ENCODE results near the gene GABRB1. TPM values are rescaled to one million over a fixed set of nuclear protein-coding genes. Genes with fewer than 3 reads are reported as not detected.

The GABRB1 gene
- total RNA-seq, 2 donors from 2014 or later: 0.82 TPM; not detected in 1

- Histone ChIP-seq H3K27me3 (no peaks in the 10 kb centered on the region), H3K4me3 (no peak overlapping the region), H3K36me3 (no peaks in the 10 kb centered on the region), H3K4me1 (no peaks in the 10 kb centered on the region), H3K9ac (ENCODE audit: low read depth in 2 of 2, low read length in 2 of 2) (no peak overlapping the region), H3K27ac (no peak overlapping the region), H3K9me3 (no peaks in the 10 kb centered on the region)
- intact Hi-C loops (cut with DNase I): loop anchor here (10.0 kb wide), 1 partner anchor 275 kb away; no protein-coding TSS in a partner anchor
- no peak for TF ChIP-seq CTCF (IDR thresholded peaks at IDR 0.05)
- DNase-seq: no peak
These were observed 78.0 kb downstream of the GABRB1 start for GRCh38 chr4:47109379-47109778.

GRCh38 chr4:47110546-47111132, 79.3 kb downstream of the GABRB1 start:
- intact Hi-C loops (cut with DNase I): no loop called here
- no peaks in the 10 kb centered on the region for H3K9me3 ChIP-seq
- no peaks in the 10 kb centered on the region for H3K36me3 ChIP-seq
- DNase-seq: no peak
- no peak overlapping the region for H3K9ac ChIP-seq (ENCODE audit: low read depth in 2 of 2, low read length in 2 of 2)
- no peaks in the 10 kb centered on the region for H3K4me1 ChIP-seq
- H3K27me3 ChIP-seq: no peaks in the 10 kb centered on the region
- no peak for TF ChIP-seq CTCF (IDR thresholded peaks at IDR 0.05)
- no peak overlapping the region for H3K4me3 ChIP-seq
- no peak overlapping the region for H3K27ac ChIP-seq

GRCh38 chr4:47118192-47118929, 87.0 kb downstream of the GABRB1 start:
- intact Hi-C loops (cut with DNase I): no loop called here
- DNase-seq: no peak
- H3K27ac ChIP-seq: no peak overlapping the region
- H3K4me1 ChIP-seq: no peaks in the 10 kb centered on the region
- H3K9me3 ChIP-seq: no peaks in the 10 kb centered on the region
- TF ChIP-seq CTCF (IDR thresholded peaks at IDR 0.05): no peak
- H3K36me3 ChIP-seq: no peaks in the 10 kb centered on the region
- H3K9ac ChIP-seq (ENCODE audit: low read depth in 2 of 2, low read length in 2 of 2): no peak overlapping the region
- no peaks in the 10 kb centered on the region for H3K27me3 ChIP-seq
- no peak overlapping the region for H3K4me3 ChIP-seq

GRCh38 chr4:47120783-47121182, 89.4 kb downstream of the GABRB1 start:
- DNase-seq: no peak
- Histone ChIP-seq H3K27ac (no peak overlapping the region), H3K36me3 (no peaks in the 10 kb centered on the region), H3K27me3 (no peaks in the 10 kb centered on the region), H3K4me1 (no peaks in the 10 kb centered on the region), H3K4me3 (no peak overlapping the region), H3K9ac (ENCODE audit: low read depth in 2 of 2, low read length in 2 of 2) (no peak overlapping the region), H3K9me3 (no peaks in the 10 kb centered on the region)
- TF ChIP-seq CTCF (IDR thresholded peaks at IDR 0.05): no peak
- intact Hi-C loops (cut with DNase I): loop anchor here (10.0 kb wide), 2 partner anchors 186 to 276 kb away; no protein-coding TSS in a partner anchor

GRCh38 chr4:47122592-47123291, 91.4 kb downstream of the GABRB1 start:
- H3K9ac ChIP-seq (ENCODE audit: low read depth in 2 of 2, low read length in 2 of 2): no peak overlapping the region
- intact Hi-C loops (cut with DNase I): loop anchor here (10.0 kb wide), 2 partner anchors 188 to 278 kb away; no protein-coding TSS in a partner anchor
- peak; percentile 62 for TF ChIP-seq CTCF (IDR thresholded peaks at IDR 0.05)
- no peaks in the 10 kb centered on the region for H3K27me3 ChIP-seq
- no peak overlapping the region for H3K27ac ChIP-seq
- H3K4me3 ChIP-seq: no peak overlapping the region
- H3K9me3 ChIP-seq: no peaks in the 10 kb centered on the region
- DNase-seq: peak; percentile 68
- no peaks in the 10 kb centered on the region for H3K4me1 ChIP-seq
- no peaks in the 10 kb centered on the region for H3K36me3 ChIP-seq

All from colonic mucosa (tissue), 4 donors.